ENCODE data around the gene SUGCT.

SUGCT gene

DNA sequence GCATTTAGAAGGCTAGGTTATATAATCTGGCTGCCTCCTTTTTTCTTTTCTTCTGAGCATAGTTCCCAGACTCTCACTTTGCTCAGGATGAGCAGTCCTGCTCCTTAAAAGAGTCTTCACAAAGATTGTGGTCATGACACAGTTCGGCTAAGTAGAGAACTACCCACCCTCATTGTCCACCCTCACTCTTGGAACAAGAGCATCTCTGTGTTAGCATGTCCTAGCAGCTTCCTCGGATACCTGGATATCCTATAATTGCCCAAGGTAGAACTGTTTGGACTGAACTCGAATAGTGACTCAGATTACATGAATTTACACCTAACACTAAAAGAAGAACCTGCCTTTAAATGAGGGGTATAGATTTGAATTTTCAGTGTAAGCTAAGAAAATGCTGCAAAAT lies 572.0 kb downstream of the SUGCT start:
- H3K4me2 ChIP-seq (ENCODE audit: low read length) = no peak overlapping the region
- H3K4ac ChIP-seq (ENCODE audit: low read depth, low read length) = no peak overlapping the region
- H3K9ac ChIP-seq (ENCODE audit: low read length) = no peak overlapping the region
- H4K8ac ChIP-seq (ENCODE audit: low read depth, low read length) = no peak overlapping the region
- peaks cover 3% of the 10 kb centered on the region for H3K79me1 ChIP-seq (ENCODE audit: low read length)
- H3K9me3 ChIP-seq (ENCODE audit: insufficient read depth, low read depth, low read length) = no peaks in the 10 kb centered on the region
- no peak overlapping the region for H3K4me3 ChIP-seq (ENCODE audit: low read depth, low read length)
- H3K27ac ChIP-seq (ENCODE audit: low read depth, low read length) = no peak overlapping the region
- H4K91ac ChIP-seq (ENCODE audit: low read depth, low read length) = no peak overlapping the region
- H2AFZ ChIP-seq (ENCODE audit: insufficient read depth, low read length, poor library complexity) = no peak overlapping the region
- peaks cover under 1 to 1% of the 10 kb centered on the region in 2 experiments for H3K4me1 ChIP-seq (ENCODE audit: control insufficient read depth in 1 of 2, insufficient read depth in 2 of 2, low read length in 2 of 2)
- no peaks in the 10 kb centered on the region for H3K36me3 ChIP-seq (ENCODE audit: control insufficient read depth in 1 of 2, insufficient read depth in 2 of 2, low read length in 2 of 2)
- H3K14ac ChIP-seq (ENCODE audit: low read length) = no peak overlapping the region
- H2BK120ac ChIP-seq (ENCODE audit: insufficient read depth, low read length, poor library complexity) = no peak overlapping the region
- H3K23ac ChIP-seq (ENCODE audit: low read length) = no peak overlapping the region
- no peaks in the 10 kb centered on the region for H3K27me3 ChIP-seq (ENCODE audit: insufficient read depth, low read length)
- no peak overlapping the region for H4K12ac ChIP-seq (ENCODE audit: low read depth, low read length)
- no peak overlapping the region for H3K18ac ChIP-seq (ENCODE audit: low read length)
- no peak for DNase-seq
- H3K79me2 ChIP-seq (ENCODE audit: control insufficient read depth, insufficient read depth, low read length, poor library complexity) = no peaks in the 10 kb centered on the region
- H2BK12ac ChIP-seq (ENCODE audit: low read length) = no peak overlapping the region
- no peak overlapping the region for H2BK5ac ChIP-seq (ENCODE audit: low read depth, low read length, poor library complexity)
- WGBS (ENCODE audit: extremely low coverage, insufficient coverage, insufficient read length) = no CpG with 5 or more reads among the region's 3 CpGs
- no peak overlapping the region for H2AK5ac ChIP-seq (ENCODE audit: low read length)

DNA sequence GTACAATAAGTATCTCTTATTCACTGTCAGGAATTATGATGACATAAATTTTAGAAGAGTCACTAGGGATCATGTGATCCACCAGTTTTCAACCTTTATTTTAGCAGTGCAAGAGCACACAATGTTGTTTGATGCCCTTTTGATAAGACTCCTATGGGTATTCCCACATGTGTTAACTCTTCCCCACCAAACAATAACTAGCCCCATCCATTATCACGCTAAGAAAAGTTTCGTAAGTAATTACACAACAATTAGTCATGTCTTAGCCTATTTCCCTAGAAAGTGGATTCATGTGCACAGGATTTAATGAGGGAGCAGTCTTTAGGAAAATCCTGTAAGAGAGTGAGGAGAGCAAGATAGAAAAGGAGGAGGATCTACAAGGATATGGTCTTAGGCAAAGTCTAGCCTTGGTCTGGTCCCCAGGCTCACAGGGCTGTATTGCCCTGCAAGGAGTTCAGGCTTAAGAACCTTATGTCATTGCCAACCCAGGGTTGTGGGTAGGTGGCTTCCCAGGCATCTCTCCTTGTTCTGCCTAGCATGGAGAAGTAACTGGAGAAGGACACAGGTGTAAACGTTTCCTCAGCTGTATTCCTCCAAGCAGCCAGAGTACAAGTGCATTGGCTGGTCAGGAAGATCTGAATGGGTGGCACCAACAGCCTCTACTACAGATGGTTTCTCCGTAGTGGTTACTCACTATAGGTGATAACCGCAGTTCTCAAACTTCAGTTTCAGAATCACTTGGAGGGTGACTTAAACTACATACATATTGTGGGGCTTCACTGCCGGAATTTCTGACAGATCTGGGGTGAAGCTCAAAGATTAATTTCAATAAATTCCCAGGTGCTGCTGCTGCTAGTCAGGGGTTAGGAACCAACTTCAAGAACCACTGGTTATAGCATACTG lies 574.5 kb downstream of the SUGCT start:
- Histone ChIP-seq H3K4ac (ENCODE audit: low read depth, low read length) (no peak overlapping the region), H3K23ac (ENCODE audit: low read length) (no peak overlapping the region), H2AK5ac (ENCODE audit: low read length) (peak overlapping the region; percentile 72), H3K36me3 (ENCODE audit: control insufficient read depth in 1 of 2, insufficient read depth in 2 of 2, low read length in 2 of 2) (no peaks in the 10 kb centered on the region), H3K4me1 (ENCODE audit: control insufficient read depth in 1 of 2, insufficient read depth in 2 of 2, low read length in 2 of 2) (no peaks in the 10 kb centered on the region), H2BK12ac (ENCODE audit: low read length) (peak overlapping the region; percentile 74), H3K14ac (ENCODE audit: low read length) (no peak overlapping the region), H4K91ac (ENCODE audit: low read depth, low read length) (no peak overlapping the region), H3K4me3 (ENCODE audit: low read depth, low read length) (no peak overlapping the region), H3K27ac (ENCODE audit: low read depth, low read length) (no peak overlapping the region), H3K79me1 (ENCODE audit: low read length) (peaks cover 4% of the 10 kb centered on the region), H3K18ac (ENCODE audit: low read length) (peak overlapping the region; percentile 44), H2BK120ac (ENCODE audit: insufficient read depth, low read length, poor library complexity) (no peak overlapping the region), H2AFZ (ENCODE audit: insufficient read depth, low read length, poor library complexity) (no peak overlapping the region), H2BK5ac (ENCODE audit: low read depth, low read length, poor library complexity) (peak overlapping the region; percentile 16), H3K9me3 (ENCODE audit: insufficient read depth, low read depth, low read length) (no peaks in the 10 kb centered on the region), H4K12ac (ENCODE audit: low read depth, low read length) (no peak overlapping the region), H4K8ac (ENCODE audit: low read depth, low read length) (no peak overlapping the region), H3K79me2 (ENCODE audit: control insufficient read depth, insufficient read depth, low read length, poor library complexity) (no peaks in the 10 kb centered on the region), H3K27me3 (ENCODE audit: insufficient read depth, low read length) (no peaks in the 10 kb centered on the region), H3K9ac (ENCODE audit: low read length) (no peak overlapping the region), H3K4me2 (ENCODE audit: low read length) (no peak overlapping the region)
- peak in 1 of 2 donors; percentile 10 for DNase-seq
- no CpG with 5 or more reads among the region's 6 CpGs for WGBS (ENCODE audit: extremely low coverage, insufficient coverage, insufficient read length)

DNA sequence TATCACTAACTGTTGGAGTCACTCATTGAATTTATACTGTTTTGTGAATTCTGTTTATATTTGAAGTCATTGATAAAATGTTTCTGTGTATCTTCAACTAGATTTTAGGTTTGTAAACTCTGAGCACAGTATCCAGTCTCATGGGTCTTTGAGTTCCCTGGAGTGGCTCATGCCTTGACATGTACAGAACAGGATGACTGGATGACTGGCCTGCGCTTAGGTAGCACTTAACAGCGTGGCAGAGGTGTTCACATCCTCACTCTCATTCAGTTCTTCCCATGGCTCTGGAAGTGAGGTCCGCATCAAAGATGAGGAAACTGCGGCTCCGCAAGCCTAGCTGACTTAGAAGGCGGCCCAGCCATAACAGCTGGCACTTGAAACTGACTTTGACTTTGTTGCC lies 576.9 kb downstream of the SUGCT start:
- Histone ChIP-seq H3K23ac (ENCODE audit: low read length) (no peak overlapping the region), H3K36me3 (ENCODE audit: control insufficient read depth in 1 of 2, insufficient read depth in 2 of 2, low read length in 2 of 2) (no peaks in the 10 kb centered on the region), H3K18ac (ENCODE audit: low read length) (no peak overlapping the region), H3K4ac (ENCODE audit: low read depth, low read length) (no peak overlapping the region), H3K27me3 (ENCODE audit: insufficient read depth, low read length) (no peaks in the 10 kb centered on the region), H3K14ac (ENCODE audit: low read length) (no peak overlapping the region), H3K79me1 (ENCODE audit: low read length) (peaks cover 11% of the 10 kb centered on the region), H4K12ac (ENCODE audit: low read depth, low read length) (no peak overlapping the region), H3K4me1 (ENCODE audit: control insufficient read depth in 1 of 2, insufficient read depth in 2 of 2, low read length in 2 of 2) (peaks cover 3 to 5% of the 10 kb centered on the region in 2 experiments), H3K79me2 (ENCODE audit: control insufficient read depth, insufficient read depth, low read length, poor library complexity) (no peaks in the 10 kb centered on the region), H4K8ac (ENCODE audit: low read depth, low read length) (no peak overlapping the region), H2BK12ac (ENCODE audit: low read length) (no peak overlapping the region), H3K9me3 (ENCODE audit: insufficient read depth, low read depth, low read length) (no peaks in the 10 kb centered on the region), H3K27ac (ENCODE audit: low read depth, low read length) (no peak overlapping the region), H2AFZ (ENCODE audit: insufficient read depth, low read length, poor library complexity) (no peak overlapping the region), H2BK120ac (ENCODE audit: insufficient read depth, low read length, poor library complexity) (no peak overlapping the region), H4K91ac (ENCODE audit: low read depth, low read length) (peak overlapping the region; percentile 74), H2AK5ac (ENCODE audit: low read length) (no peak overlapping the region), H3K9ac (ENCODE audit: low read length) (no peak overlapping the region), H3K4me3 (ENCODE audit: low read depth, low read length) (no peak overlapping the region), H3K4me2 (ENCODE audit: low read length) (no peak overlapping the region), H2BK5ac (ENCODE audit: low read depth, low read length, poor library complexity) (no peak overlapping the region)
- no CpG with 5 or more reads among the region's 6 CpGs for WGBS (ENCODE audit: extremely low coverage, insufficient coverage, insufficient read length)
- DNase-seq = no peak

DNA sequence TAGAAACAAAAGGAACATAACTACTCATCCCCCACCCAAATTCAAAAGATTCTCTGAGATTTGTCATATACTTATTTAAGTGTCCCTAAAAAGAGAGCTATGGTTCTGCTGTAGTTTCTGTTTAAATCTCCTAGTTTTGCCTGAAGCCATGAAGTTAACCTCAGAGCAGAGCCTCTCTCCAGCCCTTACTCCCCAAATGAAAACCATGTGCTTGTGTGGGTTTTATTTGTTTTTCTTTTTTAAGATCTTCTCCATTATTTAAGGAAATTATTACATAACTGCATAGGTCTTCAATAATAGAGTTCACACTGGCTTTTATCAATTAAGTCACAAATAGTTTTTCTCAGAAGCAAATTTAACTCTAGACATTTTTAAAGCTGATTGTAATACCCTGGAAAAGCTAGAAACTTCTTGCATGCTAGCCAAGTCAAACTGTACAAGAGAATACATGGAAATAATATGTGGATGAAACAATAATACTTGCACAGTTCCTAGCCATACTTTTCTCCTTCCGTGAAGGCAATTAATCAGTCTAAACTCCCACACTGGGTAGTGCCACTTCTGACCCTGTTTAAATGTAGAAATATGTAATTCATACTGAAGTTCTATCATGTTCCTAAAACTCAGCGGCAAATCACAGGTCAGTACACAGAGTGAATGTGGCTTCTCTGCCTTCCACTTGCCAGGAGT lies 579.7 kb downstream of the SUGCT start:
- no peak overlapping the region for H2BK120ac ChIP-seq (ENCODE audit: insufficient read depth, low read length, poor library complexity)
- H3K79me2 ChIP-seq (ENCODE audit: control insufficient read depth, insufficient read depth, low read length, poor library complexity) = no peaks in the 10 kb centered on the region
- H3K4ac ChIP-seq (ENCODE audit: low read depth, low read length) = no peak overlapping the region
- H3K4me1 ChIP-seq (ENCODE audit: control insufficient read depth in 1 of 2, insufficient read depth in 2 of 2, low read length in 2 of 2) = peaks cover 3 to 5% of the 10 kb centered on the region in 2 experiments
- no peaks in the 10 kb centered on the region for H3K36me3 ChIP-seq (ENCODE audit: control insufficient read depth in 1 of 2, insufficient read depth in 2 of 2, low read length in 2 of 2)
- H3K27me3 ChIP-seq (ENCODE audit: insufficient read depth, low read length) = no peaks in the 10 kb centered on the region
- no peak overlapping the region for H2AFZ ChIP-seq (ENCODE audit: insufficient read depth, low read length, poor library complexity)
- peaks cover 11% of the 10 kb centered on the region for H3K79me1 ChIP-seq (ENCODE audit: low read length)
- no peak overlapping the region for H3K18ac ChIP-seq (ENCODE audit: low read length)
- no peak overlapping the region for H4K91ac ChIP-seq (ENCODE audit: low read depth, low read length)
- H4K8ac ChIP-seq (ENCODE audit: low read depth, low read length) = no peak overlapping the region
- WGBS (ENCODE audit: extremely low coverage, insufficient coverage, insufficient read length) = no CpG with 5 or more reads among the region's 2 CpGs
- no peak for DNase-seq
- no peak overlapping the region for H3K4me3 ChIP-seq (ENCODE audit: low read depth, low read length)
- no peak overlapping the region for H3K27ac ChIP-seq (ENCODE audit: low read depth, low read length)
- H3K9me3 ChIP-seq (ENCODE audit: insufficient read depth, low read depth, low read length) = no peaks in the 10 kb centered on the region
- H3K9ac ChIP-seq (ENCODE audit: low read length) = no peak overlapping the region
- no peak overlapping the region for H2BK5ac ChIP-seq (ENCODE audit: low read depth, low read length, poor library complexity)
- H4K12ac ChIP-seq (ENCODE audit: low read depth, low read length) = no peak overlapping the region
- no peak overlapping the region for H2AK5ac ChIP-seq (ENCODE audit: low read length)
- H3K4me2 ChIP-seq (ENCODE audit: low read length) = no peak overlapping the region
- no peak overlapping the region for H2BK12ac ChIP-seq (ENCODE audit: low read length)
- H3K14ac ChIP-seq (ENCODE audit: low read length) = no peak overlapping the region
- no peak overlapping the region for H3K23ac ChIP-seq (ENCODE audit: low read length)

Measured in trophoblast cell (in vitro differentiated cells and primary cell).